ENCODE measurements around the gene F2RL3. TPM values are rescaled to one million over a fixed set of nuclear protein-coding genes. Genes with fewer than 3 reads are reported as not detected.

F2RL3 gene
- total and polyA plus RNA-seq, 9 of the 15 experiments (the other 6 are each of a cell fraction or from before 2014, with no cell fraction given): 1.4 to 27.6 (median 11.9) TPM

DNA sequence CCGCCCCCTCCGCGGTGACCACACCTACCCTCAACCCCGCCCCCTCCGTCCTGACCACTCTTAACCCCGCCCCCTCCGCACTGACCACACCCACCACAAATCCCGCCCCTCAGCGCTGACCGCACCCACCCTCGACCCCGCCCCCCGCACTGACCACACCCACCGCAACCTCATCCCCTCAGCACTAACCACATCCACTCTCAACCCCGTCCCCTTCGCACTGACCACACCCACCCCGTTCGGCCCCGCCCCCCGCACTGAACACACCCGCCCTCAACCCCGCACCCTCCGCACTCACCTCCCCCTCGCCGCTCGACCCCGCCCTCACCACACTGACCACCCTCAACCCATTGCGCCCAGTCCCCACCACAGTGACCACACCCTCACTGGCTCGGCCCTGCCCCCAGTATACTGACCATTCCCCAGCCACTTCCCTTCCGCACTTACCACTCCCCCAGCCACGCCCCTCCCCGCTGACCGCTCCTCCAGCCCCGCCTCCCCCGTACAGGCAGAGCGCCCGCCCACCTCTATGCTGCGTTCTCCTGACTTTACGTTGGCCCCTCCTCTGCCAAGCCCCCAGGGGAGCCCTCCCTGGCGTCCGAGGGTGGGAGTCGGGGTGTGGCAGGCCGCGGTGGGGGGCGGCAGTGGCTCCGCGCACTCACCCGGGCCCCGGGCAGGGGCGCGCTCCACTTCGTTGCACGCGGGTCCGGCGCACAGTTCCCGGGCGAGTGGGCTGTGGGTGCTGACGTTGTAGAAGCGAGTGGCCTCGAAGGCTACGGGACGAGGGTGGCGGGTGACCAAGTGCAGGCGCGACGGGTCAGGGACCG, 8.4 kb downstream of the F2RL3 start (continued):
- TF ChIP-seq ASH1L (IDR thresholded peaks at IDR 0.05; ENCODE audit: borderline replicate concordance, low read depth, partially characterized antibody) (no peak), MLLT1 (IDR thresholded peaks at IDR 0.05) (peak in 1 of 2 experiments; percentile 89; a peak in 2 of 4 replicates), XRCC3 (IDR thresholded peaks at IDR 0.05) (no peak), ZNF134 (CRISPR knock-in tag; conservative IDR thresholded peaks at IDR 0.05) (no peak), ZNF717 (CRISPR knock-in tag; IDR thresholded peaks at IDR 0.05) (no peak), ZFPM2 (CRISPR knock-in tag; IDR thresholded peaks at IDR 0.05) (peak; percentile 86; the same call in 1 of the 2 replicates), CHD2 (IDR thresholded peaks at IDR 0.05; ENCODE audit: low read depth, low read length) (0 out of 2 replicates have a peak, but pooled peaks have one; percentile 15), DMBX1 (CRISPR knock-in tag; IDR thresholded peaks at IDR 0.05; ENCODE audit: borderline replicate concordance) (no peak), ZNF507 (tag; conservative IDR thresholded peaks at IDR 0.05) (no peak), POLR2A (conservative IDR thresholded peaks at IDR 0.05) (peak; percentile 77), LEF1 (IDR thresholded peaks at IDR 0.05) (no peak), TCF7L2 (IDR thresholded peaks at IDR 0.05; ENCODE audit: low read depth, low read length) (no peak), POLR2AphosphoS5 (IDR thresholded peaks at IDR 0.05; ENCODE audit: control insufficient read depth, insufficient read depth, low read depth, low read length) (no peak), SRSF7 (optimal IDR thresholded peaks at IDR 0.05; ENCODE audit: low read depth, low read length) (no peak), PCBP2 (IDR thresholded peaks at IDR 0.05; ENCODE audit: low read depth, low read length, poor library complexity, severe bottlenecking) (no peak), KDM1A (IDR thresholded peaks at IDR 0.05) (no peak), ATF7 (IDR thresholded peaks at IDR 0.05) (peak; percentile 62), HOXB6 (CRISPR knock-in tag; IDR thresholded peaks at IDR 0.05; ENCODE audit: borderline replicate concordance) (no peak)
- TF ChIP-seq, protein P1, sequence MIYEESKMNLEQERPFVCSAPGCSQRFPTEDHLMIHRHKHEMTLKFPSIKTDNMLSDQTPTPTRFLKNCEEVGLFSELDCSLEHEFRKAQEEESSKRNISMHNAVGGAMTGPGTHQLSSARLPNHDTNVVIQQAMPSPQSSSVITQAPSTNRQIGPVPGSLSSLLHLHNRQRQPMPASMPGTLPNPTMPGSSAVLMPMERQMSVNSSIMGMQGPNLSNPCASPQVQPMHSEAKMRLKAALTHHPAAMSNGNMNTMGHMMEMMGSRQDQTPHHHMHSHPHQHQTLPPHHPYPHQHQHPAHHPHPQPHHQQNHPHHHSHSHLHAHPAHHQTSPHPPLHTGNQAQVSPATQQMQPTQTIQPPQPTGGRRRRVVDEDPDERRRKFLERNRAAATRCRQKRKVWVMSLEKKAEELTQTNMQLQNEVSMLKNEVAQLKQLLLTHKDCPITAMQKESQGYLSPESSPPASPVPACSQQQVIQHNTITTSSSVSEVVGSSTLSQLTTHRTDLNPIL (CRISPR knock-in tag; IDR thresholded peaks at IDR 0.05): no peak
